Naive thymus-derived CD4-positive, alpha-beta T cell (primary cell): ENCODE measurements around the gene KIRREL1. TPM values are rescaled to one million over a fixed set of nuclear protein-coding genes. Genes with fewer than 3 reads are reported as not detected.

Source experiments
- ATAC-seq: fragments of 150-1000 bp; cut with Tn5 transposase; 2 replicates; pipeline ENCODE4 v1.10.0; 2021; ENCODE audit warnings: mild to moderate bottlenecking, moderate library complexity
- CTCF ChIA-PET: fragments of 350-600 bp; sonication (Branson Sonifier 250); formaldehyde crosslinking; loops from one replicate; lab custom pipeline; 2021; ENCODE audit warnings: antibody characterized with exemption; lab: Charles Lee
- POLR2A ChIA-PET: fragments of 350-600 bp; sonication (Branson Sonifier 250); formaldehyde crosslinking; loops from one replicate; lab custom pipeline; 2021; ENCODE audit warnings: antibody characterized with exemption, inconsistent platforms; lab: Charles Lee
- DNase-seq, 9 donors: peaks; one replicate each; pipeline versions ENCODE4 v3.0.0 to v3.0.0-alpha.2; 2020 to 2022; ENCODE audit warnings: mixed read lengths in 1 of 9
- H3K27ac ChIP-seq: one replicate; pipeline ENCODE4 v1.7.0; 2013; ENCODE audit warnings: mild to moderate bottlenecking, low read depth, low read length, moderate library complexity
- H3K27me3 ChIP-seq, 2 donors: one replicate each; pipeline ENCODE4 v1.7.0; 2013; ENCODE audit warnings: low read length in 2 of 2, mild to moderate bottlenecking in 2 of 2, moderate library complexity in 2 of 2; ENCODE audit not compliant: control insufficient read depth in 2 of 2, insufficient read depth in 2 of 2
- H3K36me3 ChIP-seq, 3 experiments: 1 replicate in 2 of 3; 2 replicates in 1 of 3; pipeline ENCODE4 v1.7.0; 2013; ENCODE audit warnings: low read length in 3 of 3, mild to moderate bottlenecking in 3 of 3, moderate library complexity in 1 of 3; ENCODE audit not compliant: insufficient read depth in 3 of 3, control insufficient read depth in 2 of 3
- H3K4me1 ChIP-seq, 2 donors: one replicate each; pipeline ENCODE4 v1.7.0; 2013; ENCODE audit warnings: low read length in 2 of 2, mild to moderate bottlenecking in 2 of 2, moderate library complexity in 1 of 2; ENCODE audit not compliant: control insufficient read depth in 2 of 2, insufficient read depth in 2 of 2
- H3K4me3 ChIP-seq: 2 replicates; pipeline ENCODE4 v1.7.0; 2013; ENCODE audit warnings: mild to moderate bottlenecking, low read length
- H3K9me3 ChIP-seq, 3 experiments: 1 replicate in 2 of 3; 2 replicates in 1 of 3; pipeline ENCODE4 v1.7.0; 2013; ENCODE audit warnings: low read length in 3 of 3; ENCODE audit not compliant: control insufficient read depth in 2 of 3
- H3K27ac Mint-ChIP-seq, 9 donors: one replicate each; pipeline ENCODE4 v1.8.0; 2020 to 2022; ENCODE audit warnings: mixed read lengths in 9 of 9, mild to moderate bottlenecking in 8 of 9, moderate library complexity in 5 of 9, inconsistent platforms in 2 of 9
- H3K27me3 Mint-ChIP-seq, 5 donors: one replicate each; pipeline ENCODE4 v1.8.0; 2021 to 2022; ENCODE audit warnings: mixed read lengths in 5 of 5, mild to moderate bottlenecking in 1 of 5
- H3K36me3 Mint-ChIP-seq, 5 donors: one replicate each; pipeline ENCODE4 v1.8.0; 2020 to 2022; ENCODE audit warnings: mixed read lengths in 5 of 5, mild to moderate bottlenecking in 3 of 5, inconsistent platforms in 1 of 5
- H3K4me1 Mint-ChIP-seq, 7 donors: one replicate each; pipeline ENCODE4 v1.8.0; 2020 to 2022; ENCODE audit warnings: mixed read lengths in 7 of 7, mild to moderate bottlenecking in 3 of 7, inconsistent platforms in 1 of 7
- H3K4me3 Mint-ChIP-seq, 10 donors: one replicate each; pipeline ENCODE4 v1.8.0; 2020 to 2022; ENCODE audit warnings: mild to moderate bottlenecking in 10 of 10, mixed read lengths in 10 of 10, moderate library complexity in 6 of 10, inconsistent platforms in 2 of 10
- H3K9me3 Mint-ChIP-seq, 11 donors: one replicate each; pipeline ENCODE4 v1.8.0; 2020 to 2022; ENCODE audit warnings: mixed read lengths in 11 of 11, mild to moderate bottlenecking in 4 of 11, inconsistent platforms in 1 of 11, moderate library complexity in 1 of 11
- intact Hi-C, 2 donors: fragments of 100-400 bp; cut with micrococcal nuclease; formaldehyde crosslinking; loops; one replicate each; pipeline ENCODE4 v1.15.1; 2023
- polyA plus RNA-seq, 2 donors: library from polyadenylated mRNA; unstranded; fragments of 300-500 nt; fragmentation: Illumina TruSeq; gene quantifications; one replicate each; pipeline ENCODE4 v1.2.3, GENCODE V29; 2021
- total RNA-seq, 6 experiments: library from RNA in 5 of 6; stranded (reverse) in 5 of 6; gene quantifications; 1 replicate in 5 of 6; 2 replicates in 1 of 6; pipeline ENCODE4 v1.2.3 and lab custom pipeline; 2021 to 2026

KIRREL1 gene
- not detected for total RNA-seq
- polyA plus RNA-seq = not detected
- 0.81 reads per million for total RNA-seq (lab: John Stamatoyannopoulos, UW)

DNA sequence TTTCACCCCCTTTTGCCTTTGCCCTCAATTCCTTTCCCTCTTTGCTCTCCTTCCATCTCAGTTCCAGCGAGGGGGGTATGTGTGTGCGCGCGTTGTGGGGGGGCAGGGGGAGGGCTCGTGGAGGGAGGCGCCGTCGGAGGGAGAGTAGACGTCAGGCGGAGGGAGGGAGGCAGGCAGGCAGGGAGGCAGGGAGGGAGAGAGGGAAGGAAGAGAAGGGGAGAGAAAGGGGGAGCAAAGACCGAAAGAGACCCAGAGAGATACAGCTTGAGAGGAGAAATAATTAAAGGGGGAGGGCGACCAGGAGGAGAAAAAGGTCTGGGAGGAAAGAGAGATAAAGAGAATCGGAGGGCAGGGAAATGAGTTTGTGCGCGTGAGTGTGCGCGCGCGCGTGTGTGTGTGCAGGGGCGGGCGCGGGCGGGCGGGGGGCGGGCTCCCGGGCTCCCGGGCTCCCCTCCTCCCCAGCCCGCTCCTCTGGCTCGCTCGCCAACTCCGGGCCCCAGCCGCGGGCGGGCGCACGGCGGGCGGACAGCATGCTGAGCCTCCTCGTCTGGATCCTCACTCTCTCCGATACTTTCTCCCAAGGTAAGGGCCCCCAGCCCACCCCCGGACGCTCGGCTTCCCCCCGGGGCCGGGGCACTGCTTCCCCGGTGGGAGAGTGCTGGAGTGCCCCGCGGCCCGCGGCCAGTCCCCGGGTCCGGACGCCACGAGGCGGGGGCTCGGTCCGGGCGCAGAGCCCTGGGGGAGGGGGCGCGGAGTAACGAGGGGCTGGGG, at the start of gene KIRREL1:
TSS of gene KIRREL1 (plus strand) at position 499 of the 771 bp plus-strand sequence. CDS start at position 531, 32 bp downstream.
- H3K27ac ChIP-seq = no peak within 1 kb of the TSS
- POLR2A ChIA-PET = no interaction called here
- H3K9me3 Mint-ChIP-seq = peaks cover 0 to 3% (median 0%) of the 10 kb centered on the region in 11 donors
- H3K27me3 Mint-ChIP-seq = peaks cover 43 to 61% (median 55%) of the 10 kb centered on the region in 5 donors
- no peak for ATAC-seq
- peak in 1 of 9 donors; percentile 7 for DNase-seq
- H3K9me3 ChIP-seq = no peaks in the 10 kb centered on the region
- intact Hi-C loops = loop anchor here (5.0 to 10.0 kb wide), 2 partner anchors 1081 to 1094 kb away; partner anchors contain the start of gene AIM2 (in 1 of the 2)
- peak within 1 kb of the TSS in 1 of 9 donors; percentile 45 for H3K27ac Mint-ChIP-seq
- CTCF ChIA-PET = interaction anchor here (1.7 to 3.1 kb wide), 2 partner anchors 128 to 131 kb away, joined by 9 to 13 read pairs; no protein-coding TSS in a partner anchor
- H3K4me1 ChIP-seq = no peaks in the 10 kb centered on the region
- peak within 1 kb of the TSS; percentile 45 to 84 (median 66) for H3K4me3 Mint-ChIP-seq
- no peaks in the 10 kb centered on the region for H3K27me3 ChIP-seq
- peaks cover 0 to 19% (median 11%) of the 10 kb centered on the region in 7 donors for H3K4me1 Mint-ChIP-seq
- no peaks in the 10 kb centered on the region for H3K36me3 ChIP-seq
- H3K4me3 ChIP-seq = no peak within 1 kb of the TSS
- H3K36me3 Mint-ChIP-seq = no peaks in the 10 kb centered on the region

DNA sequence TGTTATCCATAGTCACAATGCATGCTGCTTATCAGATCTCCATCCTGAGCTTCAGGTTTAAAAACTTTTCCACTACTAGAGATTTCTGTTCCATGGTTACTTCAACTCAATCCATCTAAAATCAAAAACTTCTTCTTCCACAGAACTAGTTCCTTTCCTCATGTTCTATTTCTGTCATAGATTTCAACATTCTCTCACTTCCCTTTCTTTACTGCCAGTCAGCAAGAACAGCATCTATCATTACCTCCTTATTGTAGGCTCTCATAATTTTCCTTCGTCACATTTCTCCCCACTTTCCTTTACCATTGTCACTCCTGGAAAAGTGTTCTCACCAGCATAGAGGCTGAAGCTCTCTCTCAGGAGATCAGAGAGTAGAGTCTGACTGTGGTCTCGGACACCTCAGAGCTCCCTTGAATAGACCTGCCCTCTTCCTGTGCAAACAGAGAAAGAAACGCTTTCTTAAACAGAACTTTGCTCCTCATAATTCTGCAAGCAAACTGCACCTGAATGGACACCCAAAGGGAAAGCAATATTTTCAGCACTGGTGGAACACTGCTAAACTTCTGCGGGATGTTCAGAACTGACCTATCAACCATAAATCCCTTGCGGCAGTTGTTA, 48.7 kb upstream of the KIRREL1 start:
- no peaks in the 10 kb centered on the region for H3K4me1 ChIP-seq
- Mint-ChIP-seq H3K9me3 (no peaks in the 10 kb centered on the region), H3K27ac (peak overlapping the region in 1 of 9 donors; percentile 1), H3K4me3 (no peak overlapping the region), H3K27me3 (peaks cover 0 to 19% (median 8%) of the 10 kb centered on the region in 5 donors), H3K36me3 (no peaks in the 10 kb centered on the region), H3K4me1 (peaks cover 0 to 5% (median 0%) of the 10 kb centered on the region in 7 donors)
- H3K4me3 ChIP-seq = no peak overlapping the region
- ATAC-seq = no peak
- no peaks in the 10 kb centered on the region for H3K9me3 ChIP-seq
- no peak overlapping the region for H3K27ac ChIP-seq
- intact Hi-C loops = no loop called here
- ChIA-PET POLR2A (interaction anchor here (0.6 kb wide), 1 partner anchor 110 kb away, joined by 3 read pairs; no protein-coding TSS in a partner anchor), CTCF (no interaction called here)
- no peak for DNase-seq
- no peaks in the 10 kb centered on the region for H3K27me3 ChIP-seq
- no peaks in the 10 kb centered on the region for H3K36me3 ChIP-seq

DNA sequence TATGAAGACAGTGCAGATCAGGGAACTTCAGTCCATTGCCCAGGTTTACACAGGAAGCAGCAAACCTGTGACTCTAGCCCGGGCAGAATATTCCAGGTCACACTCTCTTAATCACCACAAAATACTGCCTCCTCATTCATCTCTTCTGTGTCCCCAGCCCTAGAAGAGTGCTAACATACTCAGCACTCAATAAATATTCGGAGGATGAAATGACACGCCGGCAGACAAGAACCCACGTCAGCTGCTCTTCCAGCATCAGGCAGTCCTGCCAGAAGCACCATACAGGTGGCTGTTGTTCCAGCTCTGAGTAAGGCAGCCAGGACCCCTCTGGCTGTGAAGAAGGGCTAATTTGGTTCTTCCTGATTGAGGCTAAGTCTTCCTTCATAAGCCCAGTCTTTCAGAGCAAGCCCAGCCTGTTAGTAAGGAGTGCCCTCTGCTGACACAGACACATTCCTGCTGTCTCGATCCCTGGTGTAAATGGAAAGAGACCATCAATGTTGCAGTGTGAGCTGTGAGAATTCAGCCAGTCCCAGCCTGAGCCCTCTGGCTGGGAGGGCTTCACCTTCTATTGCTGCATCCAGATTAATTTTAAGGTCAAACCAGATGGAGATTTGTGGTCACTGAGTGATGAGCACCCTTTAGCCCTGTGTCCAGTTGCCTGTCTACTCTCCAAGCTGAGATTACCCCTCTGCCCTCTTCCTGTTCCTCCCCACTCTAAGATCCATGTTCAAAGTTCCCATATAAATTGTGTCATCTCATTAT, 45.0 kb upstream of the KIRREL1 start:
- no peak overlapping the region for H3K4me3 ChIP-seq
- no peaks in the 10 kb centered on the region for H3K9me3 ChIP-seq
- H3K27ac ChIP-seq = no peak overlapping the region
- no peak overlapping the region for H3K27ac Mint-ChIP-seq
- no peaks in the 10 kb centered on the region for H3K36me3 Mint-ChIP-seq
- peaks cover 4 to 29% (median 23%) of the 10 kb centered on the region in 5 donors for H3K27me3 Mint-ChIP-seq
- POLR2A ChIA-PET = no interaction called here
- H3K9me3 Mint-ChIP-seq = no peaks in the 10 kb centered on the region
- no peaks in the 10 kb centered on the region for H3K27me3 ChIP-seq
- H3K4me3 Mint-ChIP-seq = no peak overlapping the region
- H3K4me1 Mint-ChIP-seq = peaks cover 0 to 5% (median 0%) of the 10 kb centered on the region in 7 donors
- H3K36me3 ChIP-seq = no peaks in the 10 kb centered on the region
- intact Hi-C loops = no loop called here
- H3K4me1 ChIP-seq = no peaks in the 10 kb centered on the region
- ATAC-seq (no peak), DNase-seq (no peak)
- CTCF ChIA-PET = no interaction called here

DNA sequence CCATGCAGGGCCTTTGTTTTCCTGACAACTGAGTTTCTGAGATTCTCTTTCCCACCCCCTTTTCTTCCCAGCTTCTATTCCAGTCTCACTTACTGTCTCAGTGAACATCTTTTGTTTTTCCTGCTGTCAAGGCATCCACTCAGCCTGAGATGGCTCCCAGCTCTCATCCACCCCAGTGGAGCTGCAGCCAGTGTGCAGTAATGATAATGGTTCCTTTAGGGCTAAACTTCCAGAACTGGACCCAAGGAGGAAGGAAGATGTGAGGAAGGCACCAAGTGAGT, 44.4 kb upstream of the KIRREL1 start:
- no peaks in the 10 kb centered on the region for H3K4me1 ChIP-seq
- no peak overlapping the region for H3K4me3 ChIP-seq
- H3K27ac ChIP-seq = no peak overlapping the region
- H3K4me3 Mint-ChIP-seq = no peak overlapping the region
- CTCF ChIA-PET = no interaction called here
- H3K27me3 Mint-ChIP-seq = peaks cover 4 to 31% (median 23%) of the 10 kb centered on the region in 5 donors
- H3K9me3 Mint-ChIP-seq = no peaks in the 10 kb centered on the region
- intact Hi-C loops = no loop called here
- H3K36me3 ChIP-seq = no peaks in the 10 kb centered on the region
- H3K36me3 Mint-ChIP-seq = no peaks in the 10 kb centered on the region
- H3K9me3 ChIP-seq = no peaks in the 10 kb centered on the region
- H3K4me1 Mint-ChIP-seq = peaks cover 0 to 5% (median 0%) of the 10 kb centered on the region in 7 donors
- ATAC-seq (no peak), DNase-seq (no peak)
- no peak overlapping the region for H3K27ac Mint-ChIP-seq
- no peaks in the 10 kb centered on the region for H3K27me3 ChIP-seq
- POLR2A ChIA-PET = no interaction called here

GRCh38 chr1:157951230-157951629, 42.2 kb upstream of the KIRREL1 start:
- no peaks in the 10 kb centered on the region for H3K27me3 ChIP-seq
- no peaks in the 10 kb centered on the region for H3K36me3 Mint-ChIP-seq
- no peak overlapping the region for H3K4me3 ChIP-seq
- intact Hi-C loops = no loop called here
- no peaks in the 10 kb centered on the region for H3K9me3 Mint-ChIP-seq
- CTCF ChIA-PET = no interaction called here
- no peak overlapping the region for H3K27ac Mint-ChIP-seq
- H3K36me3 ChIP-seq = no peaks in the 10 kb centered on the region
- H3K4me3 Mint-ChIP-seq = no peak overlapping the region
- H3K4me1 Mint-ChIP-seq = peaks cover 0 to 4% (median 0%) of the 10 kb centered on the region in 7 donors
- no peak overlapping the region for H3K27ac ChIP-seq
- DNase-seq (no peak), ATAC-seq (no peak)
- POLR2A ChIA-PET = no interaction called here
- no peaks in the 10 kb centered on the region for H3K9me3 ChIP-seq
- peaks cover 12 to 42% (median 29%) of the 10 kb centered on the region in 5 donors for H3K27me3 Mint-ChIP-seq
- no peaks in the 10 kb centered on the region for H3K4me1 ChIP-seq

DNA sequence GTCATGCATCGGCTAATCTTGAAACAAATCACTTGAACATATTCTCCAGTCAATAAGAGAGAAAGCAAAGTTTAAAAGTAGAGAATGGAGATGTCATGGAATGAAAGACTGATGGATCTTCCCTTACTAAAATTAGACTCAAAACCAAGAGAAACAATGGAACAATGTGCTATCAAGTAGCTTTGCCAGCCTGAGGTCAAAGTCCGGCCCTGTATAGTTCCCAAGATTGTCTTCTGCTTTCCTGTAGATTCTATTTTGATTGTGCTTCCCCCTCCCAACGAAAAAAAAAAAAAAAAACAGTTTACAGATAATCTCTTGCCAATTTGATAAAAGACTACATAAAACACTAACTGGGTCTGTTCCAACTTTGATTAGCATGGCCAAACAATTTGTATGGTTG, 40.8 kb upstream of the KIRREL1 start:
- H3K9me3 ChIP-seq = no peaks in the 10 kb centered on the region
- ChIA-PET CTCF (no interaction called here), POLR2A (no interaction called here)
- intact Hi-C loops = no loop called here
- H3K36me3 ChIP-seq = no peaks in the 10 kb centered on the region
- no peaks in the 10 kb centered on the region for H3K27me3 ChIP-seq
- Mint-ChIP-seq H3K36me3 (no peaks in the 10 kb centered on the region), H3K27ac (no peak overlapping the region), H3K4me3 (no peak overlapping the region), H3K9me3 (no peaks in the 10 kb centered on the region), H3K4me1 (peaks cover 0 to 4% (median 0%) of the 10 kb centered on the region in 7 donors), H3K27me3 (peaks cover 21 to 56% (median 42%) of the 10 kb centered on the region in 5 donors)
- H3K27ac ChIP-seq = no peak overlapping the region
- no peaks in the 10 kb centered on the region for H3K4me1 ChIP-seq
- no peak for ATAC-seq
- H3K4me3 ChIP-seq = no peak overlapping the region
- DNase-seq = no peak
